MCF 10A (cell line): ENCODE measurements around the gene KCNK4. TPM values are rescaled to one million over a fixed set of nuclear protein-coding genes. Genes with fewer than 3 reads are reported as not detected.

Experiments used
- BruUV-seq: library from RNA; stranded (reverse); fragments of 400-500 nt; replicated peaks from 2 replicates; lab custom pipeline; 2021; lab: Mats Ljungman, UMichigan
- CTCF ChIA-PET: fragments of 300-600 bp; sonication (Branson Sonifier 250); formaldehyde crosslinking; extraction: SDS; loops from one replicate; lab custom pipeline; 2021; ENCODE audit warnings: antibody characterized with exemption, inconsistent platforms; lab: Yijun Ruan, JAX
- POLR2A ChIA-PET: fragments of 300-600, 350-650 bp; sonication (Branson Sonifier 250); formaldehyde crosslinking; extraction: SDS; loops from one replicate; lab custom pipeline; 2020; ENCODE audit warnings: antibody characterized with exemption, inconsistent platforms; lab: Yijun Ruan, JAX
- DNase-seq: peaks from one replicate; pipeline ENCODE4 v3.0.0-alpha.2; 2018; ENCODE audit not compliant: unreplicated experiment
- H3K27ac Mint-ChIP-seq: one replicate; pipeline ENCODE4 v1.8.0; 2022; ENCODE audit warnings: mild to moderate bottlenecking, low read depth, mixed read lengths; ENCODE audit not compliant: unreplicated experiment
- H3K27me3 Mint-ChIP-seq: one replicate; pipeline ENCODE4 v1.8.0; 2022; ENCODE audit warnings: mixed read lengths; ENCODE audit not compliant: insufficient read depth, unreplicated experiment
- H3K36me3 Mint-ChIP-seq: one replicate; pipeline ENCODE4 v1.8.0; 2022; ENCODE audit warnings: mild to moderate bottlenecking, moderate library complexity, mixed read lengths; ENCODE audit not compliant: insufficient read depth, unreplicated experiment
- H3K4me1 Mint-ChIP-seq: one replicate; pipeline ENCODE4 v1.8.0; 2022; ENCODE audit warnings: mixed read lengths; ENCODE audit not compliant: insufficient read depth, unreplicated experiment
- H3K4me3 Mint-ChIP-seq: one replicate; pipeline ENCODE4 v1.8.0; 2022; ENCODE audit warnings: mild to moderate bottlenecking, moderate library complexity, mixed read lengths; ENCODE audit not compliant: unreplicated experiment
- H3K9me3 Mint-ChIP-seq: one replicate; pipeline ENCODE4 v1.8.0; 2022; ENCODE audit warnings: mixed read lengths; ENCODE audit not compliant: unreplicated experiment
- intact Hi-C: fragments of 100-400 bp; cut with micrococcal nuclease; formaldehyde crosslinking; loops from 2 replicates; pipeline ENCODE4 v1.14.1; 2022
- total RNA-seq: library from RNA; stranded (reverse); gene quantifications from 2 replicates; pipeline ENCODE4 v1.2.3, GENCODE V29; 2022
- TF ChIP-seq, protein P1 (sequence below): fragments of 200-600 bp; IDR thresholded peaks from one replicate; pipeline ENCODE4 v1.8.0; 2022; ENCODE audit warnings: antibody characterized with exemption, mild to moderate bottlenecking; ENCODE audit not compliant: unreplicated experiment

The KCNK4 gene
- total RNA-seq, 1 experiment from 2014 or later, result not detected

- no peak overlapping the region for H3K27ac Mint-ChIP-seq
- TF ChIP-seq, protein P1, sequence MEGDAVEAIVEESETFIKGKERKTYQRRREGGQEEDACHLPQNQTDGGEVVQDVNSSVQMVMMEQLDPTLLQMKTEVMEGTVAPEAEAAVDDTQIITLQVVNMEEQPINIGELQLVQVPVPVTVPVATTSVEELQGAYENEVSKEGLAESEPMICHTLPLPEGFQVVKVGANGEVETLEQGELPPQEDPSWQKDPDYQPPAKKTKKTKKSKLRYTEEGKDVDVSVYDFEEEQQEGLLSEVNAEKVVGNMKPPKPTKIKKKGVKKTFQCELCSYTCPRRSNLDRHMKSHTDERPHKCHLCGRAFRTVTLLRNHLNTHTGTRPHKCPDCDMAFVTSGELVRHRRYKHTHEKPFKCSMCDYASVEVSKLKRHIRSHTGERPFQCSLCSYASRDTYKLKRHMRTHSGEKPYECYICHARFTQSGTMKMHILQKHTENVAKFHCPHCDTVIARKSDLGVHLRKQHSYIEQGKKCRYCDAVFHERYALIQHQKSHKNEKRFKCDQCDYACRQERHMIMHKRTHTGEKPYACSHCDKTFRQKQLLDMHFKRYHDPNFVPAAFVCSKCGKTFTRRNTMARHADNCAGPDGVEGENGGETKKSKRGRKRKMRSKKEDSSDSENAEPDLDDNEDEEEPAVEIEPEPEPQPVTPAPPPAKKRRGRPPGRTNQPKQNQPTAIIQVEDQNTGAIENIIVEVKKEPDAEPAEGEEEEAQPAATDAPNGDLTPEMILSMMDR, result no peak
- no peaks in the 10 kb centered on the region for H3K9me3 Mint-ChIP-seq
- H3K36me3 Mint-ChIP-seq, result no peaks in the 10 kb centered on the region
- CTCF ChIA-PET, result interaction anchor here (0.7 to 11.4 kb wide), 6 partner anchors 17 to 133 kb away, joined by 3 to 135 read pairs (median 4); partner anchors contain the start of genes PRDX5 and TRMT112
- H3K4me3 Mint-ChIP-seq, result no peak overlapping the region
- DNase-seq, result no peak
- BruUV-seq, result no TSS peak
- H3K27me3 Mint-ChIP-seq, result no peaks in the 10 kb centered on the region
- peaks cover 17% of the 10 kb centered on the region for H3K4me1 Mint-ChIP-seq
- intact Hi-C loops, result no loop called here
- POLR2A ChIA-PET, result interaction anchor here (0.6 to 15.4 kb wide), 6 partner anchors 9 to 710 kb away, joined by 3 to 285 read pairs (median 4); partner anchors contain the start of genes PRDX5 and TRMT112
Observed at GRCh38 chr11:64337538-64338249, 46.6 kb downstream of the KCNK4 start.

DNA sequence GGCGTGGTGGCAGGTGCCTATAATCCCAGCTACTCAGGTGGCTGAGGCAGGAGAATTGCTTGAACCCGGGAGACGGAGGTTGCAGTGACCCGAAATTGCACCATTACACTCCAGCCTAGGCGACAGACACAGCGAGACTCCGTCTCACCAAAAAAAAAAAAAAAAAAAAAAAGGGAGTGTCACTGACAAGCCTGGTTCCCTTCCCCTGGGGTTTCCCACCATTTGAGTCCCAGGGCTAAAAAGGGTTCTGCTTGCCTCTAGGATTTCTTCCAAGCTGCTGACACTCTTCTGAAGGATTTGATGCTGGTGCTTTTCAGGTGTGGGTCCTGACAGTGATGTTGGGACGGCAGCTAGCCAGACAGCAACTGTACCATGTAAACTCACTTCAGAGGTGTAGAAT lies 47.6 kb downstream of the KCNK4 start:
- Mint-ChIP-seq H3K36me3 (no peaks in the 10 kb centered on the region), H3K9me3 (no peaks in the 10 kb centered on the region), H3K4me3 (no peak overlapping the region), H3K27me3 (no peaks in the 10 kb centered on the region), H3K27ac (no peak overlapping the region), H3K4me1 (peaks cover 17% of the 10 kb centered on the region)
- DNase-seq, result no peak
- no TSS peak for BruUV-seq
- POLR2A ChIA-PET, result interaction anchor here (0.7 to 15.4 kb wide), 5 partner anchors 8 to 67 kb away, joined by 3 to 285 read pairs (median 5); partner anchors contain the start of genes PRDX5 and TRMT112
- intact Hi-C loops, result no loop called here
- CTCF ChIA-PET, result interaction anchor here (1.3 to 11.4 kb wide), 2 partner anchors 16 to 21 kb away, joined by 4 to 135 read pairs; partner anchors contain the start of genes PRDX5 and TRMT112
- TF ChIP-seq, protein P1, result no peak

DNA sequence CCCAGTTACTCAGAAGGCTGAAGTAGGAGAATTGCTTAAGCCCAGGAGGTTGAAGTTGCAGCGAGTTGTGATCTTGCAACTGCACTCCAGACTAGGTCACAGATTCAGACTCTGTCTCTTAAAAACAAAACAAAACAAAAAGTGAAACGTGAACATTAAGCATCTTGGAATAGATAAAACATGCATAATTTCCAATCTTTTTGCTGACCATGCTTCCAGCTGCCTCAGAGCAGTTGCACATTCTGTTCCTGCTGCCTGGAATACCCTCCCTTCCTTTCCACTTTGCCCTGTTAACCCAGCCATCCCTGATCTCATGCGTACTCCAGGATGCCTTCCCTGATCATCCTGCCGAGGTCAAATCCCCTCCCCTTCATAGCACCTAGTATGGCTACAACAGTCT lies 48.2 kb downstream of the KCNK4 start:
- H3K36me3 Mint-ChIP-seq, result no peaks in the 10 kb centered on the region
- H3K9me3 Mint-ChIP-seq, result no peaks in the 10 kb centered on the region
- H3K4me1 Mint-ChIP-seq, result peaks cover 17% of the 10 kb centered on the region
- TF ChIP-seq, protein P1, result no peak
- ChIA-PET POLR2A (interaction anchor here (15.4 kb wide), 1 partner anchor 21 kb away, joined by 285 read pairs; the partner anchor contains the start of genes PRDX5 and TRMT112), CTCF (interaction anchor here (0.6 to 11.4 kb wide), 2 partner anchors 15 to 150 kb away, joined by 3 to 135 read pairs; no protein-coding TSS in a partner anchor)
- H3K27me3 Mint-ChIP-seq, result no peaks in the 10 kb centered on the region
- intact Hi-C loops, result no loop called here
- DNase-seq, result no peak
- no TSS peak for BruUV-seq
- H3K4me3 Mint-ChIP-seq, result no peak overlapping the region
- peak overlapping the region; percentile 7 for H3K27ac Mint-ChIP-seq

DNA sequence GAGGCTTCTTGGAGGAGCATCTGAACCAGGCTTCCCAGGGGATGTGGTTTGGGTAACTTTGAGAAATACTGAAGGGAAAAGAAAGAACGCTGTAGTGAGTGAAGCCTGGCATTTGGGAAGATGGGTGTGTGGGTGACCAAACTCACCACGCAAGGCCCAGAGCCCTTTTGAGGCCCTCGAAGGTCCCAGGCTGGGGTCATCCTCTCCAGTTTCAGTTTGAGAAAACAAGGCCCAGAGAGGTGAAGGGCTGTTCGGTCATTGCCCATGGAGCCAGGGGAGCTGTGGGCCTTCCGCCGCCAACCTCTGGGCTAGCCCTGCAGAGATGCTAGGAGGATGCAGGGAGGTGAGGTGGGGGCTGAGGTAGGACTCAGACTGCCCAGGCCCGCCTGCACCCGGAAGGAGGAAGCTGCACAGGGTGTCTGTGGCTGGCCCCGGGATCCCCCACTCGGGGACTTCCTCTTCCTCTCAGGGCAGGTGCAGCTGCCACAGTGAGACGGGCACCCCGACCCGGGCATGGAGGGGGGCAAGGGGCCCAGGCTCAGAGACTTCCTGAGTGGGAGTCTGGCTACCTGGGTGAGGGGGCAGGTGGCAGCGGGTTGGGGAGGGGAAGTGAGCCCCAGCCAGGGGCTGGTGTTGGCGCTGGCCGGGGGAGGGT lies 48.8 kb downstream of the KCNK4 start, which contains the start of gene CCDC88B:
CCDC88B (plus strand) TSS at position 451 of the 655 bp plus-strand sequence; CDS start at position 514, 63 bp downstream.
- Mint-ChIP-seq H3K4me1 (peaks cover 15% of the 10 kb centered on the region), H3K4me3 (no peak within 1 kb of the TSS)
- CTCF ChIA-PET, result interaction anchor here (0.6 to 11.4 kb wide), 4 partner anchors 15 to 151 kb away, joined by 3 to 135 read pairs (median 31); no protein-coding TSS in a partner anchor

More for the DNA sequence above, 48.8 kb downstream of the KCNK4 start, which contains the start of gene CCDC88B:
- no TSS peak for BruUV-seq
- no peaks in the 10 kb centered on the region for H3K36me3 Mint-ChIP-seq
- peak within 1 kb of the TSS; percentile 7 for H3K27ac Mint-ChIP-seq
- DNase-seq, result no peak
- no peaks in the 10 kb centered on the region for H3K27me3 Mint-ChIP-seq
- H3K9me3 Mint-ChIP-seq, result no peaks in the 10 kb centered on the region
- TF ChIP-seq, protein P1, result no peak
- POLR2A ChIA-PET, result interaction anchor here (1.2 to 15.4 kb wide), 2 partner anchors 22 to 68 kb away, joined by 3 to 285 read pairs; partner anchors contain the start of genes PRDX5 and TRMT112
- intact Hi-C loops, result no loop called here
